GM18520 (cell line): Measurements from ENCODE around the gene CCDC28B.

Experiments
- ATAC-seq: cut with Tn5 transposase; IDR thresholded peaks from one replicate; pipeline ENCODE4 v1.9.1; 2021; ENCODE audit not compliant: unreplicated experiment

The CCDC28B gene

DNA sequence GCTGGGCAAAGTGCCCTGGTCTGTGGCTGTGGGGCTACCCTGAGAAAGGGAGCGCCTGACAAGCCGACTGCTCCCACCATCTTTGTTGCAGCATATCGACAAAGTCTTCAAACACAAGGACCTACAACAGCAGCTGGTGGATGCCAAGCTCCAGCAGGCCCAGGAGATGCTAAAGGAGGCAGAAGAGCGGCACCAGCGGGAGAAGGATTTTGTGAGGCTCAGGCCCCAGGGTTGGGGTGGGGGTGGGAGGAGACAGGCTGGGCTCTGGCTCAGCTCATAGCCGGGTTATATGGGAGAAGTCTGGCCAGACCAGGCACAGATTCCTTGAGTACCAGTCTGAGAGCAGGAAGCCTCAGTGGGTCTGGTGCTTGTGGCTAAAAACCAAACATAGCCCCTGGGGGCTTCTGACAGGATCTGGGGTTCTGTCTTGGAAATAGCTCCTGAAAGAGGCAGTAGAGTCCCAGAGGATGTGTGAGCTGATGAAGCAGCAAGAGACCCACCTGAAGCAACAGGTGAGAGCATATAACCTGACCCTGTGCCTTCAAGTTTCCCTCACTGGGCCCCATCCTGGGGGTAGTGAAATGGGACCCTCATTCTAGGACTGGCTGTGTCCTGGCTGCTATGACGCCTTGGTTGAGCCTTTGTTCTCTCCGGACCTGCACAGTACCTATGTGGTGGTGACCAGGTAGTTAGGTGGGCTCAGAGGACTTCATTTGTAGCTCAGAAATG, 8.0 kb upstream of the CCDC28B start:
- no peak for ATAC-seq

- ATAC-seq = no peak
Measured at GRCh38 chr1:32194984-32195383, 5.4 kb upstream of the CCDC28B start.

DNA sequence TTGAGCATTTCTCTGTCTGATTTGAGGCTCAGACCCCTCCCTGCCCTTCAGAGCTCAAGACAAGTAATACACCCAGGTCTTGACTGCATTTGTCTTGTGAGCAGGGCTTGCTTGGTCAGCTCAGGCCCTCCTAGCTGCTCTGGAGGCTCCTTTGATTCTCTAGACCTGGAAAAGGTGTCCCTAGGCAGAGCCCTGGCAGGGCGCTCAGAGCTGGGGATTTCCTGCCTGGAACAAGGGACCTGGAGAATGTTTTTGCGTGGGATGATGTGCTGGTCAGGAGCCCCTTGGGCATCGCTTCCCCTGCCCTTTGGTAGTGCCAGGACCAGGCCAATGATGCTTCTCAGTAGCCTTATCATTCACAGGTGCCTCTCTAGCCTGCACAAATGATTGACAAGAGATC, 4.9 kb upstream of the CCDC28B start:
- no peak for ATAC-seq

GRCh38 chr1:32195972-32196823, 4.2 kb upstream of the CCDC28B start:
- no peak for ATAC-seq

- no peak for ATAC-seq
Measured at GRCh38 chr1:32197074-32197473, 3.3 kb upstream of the CCDC28B start.

DNA sequence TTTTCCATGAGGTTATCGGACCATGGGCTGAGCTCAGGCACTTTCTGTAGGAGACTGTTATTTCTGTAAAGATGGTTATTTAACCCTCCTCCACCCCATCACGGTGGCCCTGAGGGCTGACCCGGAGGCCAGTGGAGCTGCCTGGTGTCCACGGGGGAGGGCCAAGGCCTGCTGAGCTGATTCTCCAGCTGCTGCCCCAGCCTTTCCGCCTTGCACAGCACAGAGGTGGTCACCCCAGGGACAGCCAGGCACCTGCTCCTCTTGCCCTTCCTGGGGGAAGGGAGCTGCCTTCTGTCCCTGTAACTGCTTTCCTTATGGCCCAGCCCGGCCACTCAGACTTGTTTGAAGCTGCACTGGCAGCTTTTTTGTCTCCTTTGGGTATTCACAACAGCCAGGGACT, 2.6 kb upstream of the CCDC28B start:
- no peak for ATAC-seq

DNA sequence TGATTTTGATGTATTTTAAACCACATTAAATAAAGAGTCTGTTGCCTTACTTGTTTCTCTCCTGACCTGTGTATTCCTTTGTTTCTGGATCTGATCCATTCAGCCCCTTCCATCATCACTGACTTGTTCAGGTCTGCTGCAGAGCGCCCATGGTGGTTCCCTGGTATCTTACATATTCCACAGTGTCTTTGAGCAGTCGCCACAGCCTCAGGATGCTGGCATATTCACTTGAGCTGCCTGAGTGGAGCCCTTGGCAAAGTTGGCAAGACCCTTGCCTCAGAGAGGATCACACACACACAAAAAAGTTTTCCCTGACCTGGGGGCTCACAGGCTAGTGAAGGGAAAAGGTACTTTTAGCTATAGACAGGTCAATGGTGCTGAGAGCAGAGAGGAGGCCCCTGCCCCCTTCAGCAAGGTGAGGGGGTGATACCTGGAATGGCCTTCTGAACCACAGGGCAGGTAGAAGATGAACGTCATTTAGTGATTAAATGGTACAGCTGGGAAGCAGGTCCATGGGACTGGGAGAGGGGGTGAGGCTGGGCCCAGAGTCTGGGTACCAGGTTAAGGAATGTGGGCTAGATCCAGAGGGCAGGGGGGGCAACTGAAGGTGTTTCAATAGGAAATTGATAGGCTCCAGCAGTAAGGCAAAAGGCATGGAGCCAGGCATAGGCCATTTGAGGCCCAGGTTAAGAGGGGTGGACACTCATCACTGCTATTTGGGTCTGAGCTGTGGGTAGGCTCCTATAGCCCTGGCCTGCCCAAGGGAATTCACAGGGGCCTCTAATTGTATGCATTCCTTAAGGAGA, 2.0 kb upstream of the CCDC28B start:
- ATAC-seq = no peak

DNA sequence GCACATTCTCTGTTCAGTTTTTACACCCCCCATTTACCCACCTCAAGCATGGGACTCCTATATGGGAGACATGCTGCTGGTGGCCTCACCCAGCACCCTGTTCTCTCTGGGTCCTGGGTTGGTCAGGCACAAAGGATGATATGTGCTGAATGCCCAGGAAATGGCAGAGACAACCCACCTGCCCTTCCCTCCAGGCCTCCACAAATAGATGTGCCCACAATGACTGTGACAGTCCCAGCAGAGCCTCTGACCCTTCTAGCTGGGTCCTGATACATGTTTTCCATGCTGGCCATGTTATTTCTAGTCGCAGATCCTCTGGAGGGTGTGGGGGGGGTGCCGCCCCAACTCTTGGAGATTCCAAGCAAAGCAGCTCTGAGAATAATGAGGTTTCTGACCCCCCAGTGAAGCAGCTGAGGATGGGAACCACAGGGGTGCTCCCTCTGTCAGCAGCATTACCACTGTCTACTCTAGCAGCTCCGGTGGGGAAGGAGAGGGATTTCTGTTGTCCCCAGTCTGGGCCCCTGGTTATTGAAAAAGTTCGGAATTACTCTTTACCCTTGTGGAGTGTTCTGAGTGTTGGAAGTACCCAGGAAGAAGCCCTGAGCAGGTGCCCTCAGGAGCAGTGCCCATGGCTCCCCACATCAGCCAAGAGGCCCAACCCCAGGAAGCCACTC, 1.2 kb upstream of the CCDC28B start:
- no peak for ATAC-seq

GRCh38 chr1:32199717-32200072, 700 bp upstream of the CCDC28B start:
- ATAC-seq = no peak

DNA sequence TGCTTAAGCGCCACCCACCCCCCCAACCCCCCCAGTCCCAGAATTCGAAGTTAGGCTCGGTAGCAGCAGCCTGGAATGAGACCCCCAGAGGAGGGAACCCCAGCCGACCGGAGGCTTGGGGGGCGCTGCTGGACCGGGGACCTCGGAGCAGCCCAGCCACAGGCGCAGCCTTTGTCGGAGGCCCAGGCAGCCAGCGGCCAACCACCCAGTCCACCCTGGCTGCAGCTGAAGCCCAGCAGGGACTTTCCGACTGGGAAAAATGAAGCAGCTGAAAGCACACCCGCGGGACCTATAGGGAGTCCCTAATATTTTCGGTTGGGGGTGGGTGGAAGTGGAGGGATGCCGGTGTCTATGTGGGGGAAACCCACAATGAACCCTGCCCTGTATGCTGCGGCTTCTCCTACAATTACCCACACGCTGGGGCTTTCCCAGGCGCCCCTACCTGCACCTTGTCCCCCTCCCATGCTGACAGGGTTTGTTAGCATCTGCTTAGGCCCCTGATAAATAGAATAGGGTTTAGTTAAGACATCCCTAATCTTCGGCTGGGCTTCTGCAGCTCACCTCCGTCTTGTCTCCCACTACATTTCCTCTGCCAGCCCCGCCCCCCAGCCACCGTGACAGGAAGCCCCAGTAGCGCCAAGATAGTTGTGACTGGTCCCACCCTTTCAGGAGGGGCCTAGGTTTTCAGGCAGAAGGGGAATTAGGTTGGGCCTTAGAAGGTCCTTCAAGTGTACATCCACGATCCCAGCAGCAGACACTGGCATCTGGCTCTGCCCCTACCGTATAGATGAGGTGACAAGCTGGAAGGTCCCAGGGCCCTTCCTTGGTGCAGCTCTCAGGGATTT, 838 bp downstream of the CCDC28B start:
- ATAC-seq = no peak

- no peak for ATAC-seq
Measured at GRCh38 chr1:32204943-32205361, 4.6 kb downstream of the CCDC28B start.

DNA sequence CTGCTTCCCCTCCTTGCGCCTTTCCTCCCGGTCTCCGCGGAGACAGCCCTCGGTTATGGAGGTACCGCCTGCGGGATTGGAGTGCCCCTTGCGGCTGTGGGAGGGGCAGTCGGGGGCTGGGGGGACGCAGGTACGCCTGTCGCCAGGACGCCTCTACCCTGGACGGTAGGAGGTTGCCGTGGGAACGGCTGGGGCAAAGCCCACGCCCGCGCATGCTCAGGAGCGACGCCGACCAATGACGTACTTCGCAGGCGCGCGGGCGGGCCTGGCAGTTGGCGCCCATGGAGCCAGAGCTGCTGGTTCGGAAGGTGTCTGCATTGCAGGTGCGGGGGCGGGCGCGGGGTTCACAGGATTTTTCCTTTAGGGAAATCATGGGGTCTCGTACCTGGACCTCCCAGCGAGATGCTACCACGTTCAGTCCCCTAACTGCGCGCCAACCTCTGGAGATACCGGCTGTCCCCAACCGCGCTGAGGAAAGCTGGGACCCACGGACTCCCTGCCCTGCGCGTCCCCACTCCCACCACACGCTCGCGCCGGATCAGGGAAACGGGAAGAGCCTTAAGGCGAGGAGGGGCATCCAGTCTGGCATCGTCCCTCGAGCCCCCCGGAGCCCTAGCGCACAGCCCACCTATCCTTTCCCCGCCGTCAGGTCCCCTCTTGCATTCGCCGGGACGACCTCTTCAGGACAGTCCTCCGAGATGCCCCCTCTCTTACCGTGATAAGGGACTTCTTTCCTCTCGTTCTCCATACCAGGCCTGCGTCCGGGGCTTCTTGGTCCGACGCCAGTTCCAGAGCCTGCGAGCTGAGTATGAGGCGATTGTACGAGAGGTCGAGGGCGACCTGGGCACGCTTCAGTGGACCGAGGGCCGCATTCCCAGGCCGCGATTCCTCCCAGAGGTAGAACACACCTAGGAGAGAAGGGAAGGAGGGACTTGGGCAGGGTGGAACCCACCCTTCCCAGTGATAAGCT, 5.3 kb downstream of the CCDC28B start, which contains the start of gene IQCC:
Gene IQCC (plus strand): TSS at position 271 of the 970 bp plus-strand sequence. CDS start 11 bp downstream, at position 282.
- ATAC-seq = no peak

GRCh38 chr1:32208469-32208868, 8.1 kb downstream of the CCDC28B start:
- no peak for ATAC-seq

- ATAC-seq = no peak
Measured at GRCh38 chr1:32208891-32209328, 8.5 kb downstream of the CCDC28B start, which contains the start of gene DCDC2B. TSS of gene DCDC2B (plus strand) at chr1:32209089. CDS start at chr1:32209094, 5 bp downstream.

DNA sequence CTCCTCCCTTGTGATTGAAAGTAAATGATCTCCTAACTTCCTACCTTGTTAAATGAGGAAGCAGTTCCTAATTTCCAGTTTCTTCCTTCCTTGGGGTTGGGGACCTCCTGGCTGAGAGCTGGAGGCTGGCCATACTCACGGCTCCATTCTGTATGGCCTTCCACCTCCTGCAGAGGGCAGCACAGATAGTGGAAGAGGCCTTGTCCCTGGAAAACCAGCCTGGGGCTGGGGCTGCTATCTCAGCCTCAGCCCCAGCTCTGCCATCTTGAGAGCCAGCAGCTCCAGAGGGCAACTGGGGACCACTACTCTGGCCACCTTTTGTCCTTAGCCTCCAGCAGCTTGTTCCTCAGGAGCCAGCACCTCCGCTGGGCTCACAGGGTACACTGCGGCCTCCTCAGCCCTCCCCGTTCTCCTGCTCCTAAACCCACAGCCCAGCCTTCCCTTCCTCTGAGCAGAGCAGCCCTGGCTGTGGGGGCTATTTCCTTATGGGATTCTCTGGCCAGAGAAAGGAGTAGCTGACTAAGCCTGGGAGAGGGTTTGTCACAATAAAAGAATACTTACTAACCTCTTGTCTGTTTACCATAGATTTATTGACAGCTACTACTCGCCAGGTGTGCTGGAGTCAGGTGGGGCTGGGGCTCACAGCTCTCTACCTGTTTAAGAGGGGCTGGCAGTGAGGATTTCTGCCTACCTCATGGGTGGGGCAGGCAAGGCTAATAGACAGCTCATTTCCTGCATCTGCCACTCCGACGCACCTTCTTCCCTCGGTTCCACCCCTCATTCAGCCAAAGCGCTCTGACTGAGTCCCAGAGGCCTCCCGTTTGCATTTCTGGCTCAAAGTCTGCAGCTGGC, 15.5 kb downstream of the CCDC28B start:
- no peak for ATAC-seq

- no peak for ATAC-seq
Measured at GRCh38 chr1:32216566-32216965, 16.2 kb downstream of the CCDC28B start.

DNA sequence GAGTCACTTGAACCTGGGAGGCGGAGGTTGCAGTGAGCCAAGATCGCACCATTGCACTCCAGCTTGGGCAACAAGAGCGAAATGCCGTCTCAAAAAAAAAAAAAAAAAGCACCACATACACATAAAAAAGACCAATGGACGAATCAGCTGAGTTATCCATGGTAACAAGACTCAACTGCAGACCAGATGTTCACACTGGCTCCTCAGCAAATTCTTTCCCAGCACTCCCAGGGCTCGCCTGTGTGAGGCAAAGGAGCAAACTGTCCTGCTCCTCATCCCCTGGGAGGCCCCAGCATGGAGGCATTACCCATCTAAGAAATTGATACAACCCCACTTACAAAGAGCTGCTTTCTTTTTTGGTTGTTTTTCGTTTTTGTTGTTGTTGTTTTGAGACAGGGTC, 18.6 kb downstream of the CCDC28B start:
- no peak for ATAC-seq
